HEK293 (cell line): ENCODE data around the gene CEP112.

Experiments used
- HOXA7 ChIP-seq: sonication (generic); formaldehyde crosslinking; IDR thresholded peaks from 2 replicates; pipeline ENCODE4 v1.8.1; 2022; ENCODE audit warnings: missing genetic modification reagents, borderline replicate concordance
- ZNF629 ChIP-seq: fragments of 450-650 bp; formaldehyde crosslinking; IDR thresholded peaks from 2 replicates; pipeline ENCODE4 v1.5.1; 2017; ENCODE audit warnings: missing biosample characterization, missing genetic modification characterization
- TF ChIP-seq, protein P1 (sequence below): fragments of 450-650 bp; formaldehyde crosslinking; IDR thresholded peaks from 2 replicates; pipeline ENCODE4 v1.5.1; 2016; ENCODE audit warnings: missing biosample characterization, missing genetic modification characterization
- TF ChIP-seq, protein P2 (sequence below): fragments of 450-650 bp; IDR thresholded peaks from 2 replicates; pipeline ENCODE4 v1.5.1; 2018; ENCODE audit warnings: missing biosample characterization, mild to moderate bottlenecking, missing genetic modification characterization

- TF ChIP-seq, protein P1, sequence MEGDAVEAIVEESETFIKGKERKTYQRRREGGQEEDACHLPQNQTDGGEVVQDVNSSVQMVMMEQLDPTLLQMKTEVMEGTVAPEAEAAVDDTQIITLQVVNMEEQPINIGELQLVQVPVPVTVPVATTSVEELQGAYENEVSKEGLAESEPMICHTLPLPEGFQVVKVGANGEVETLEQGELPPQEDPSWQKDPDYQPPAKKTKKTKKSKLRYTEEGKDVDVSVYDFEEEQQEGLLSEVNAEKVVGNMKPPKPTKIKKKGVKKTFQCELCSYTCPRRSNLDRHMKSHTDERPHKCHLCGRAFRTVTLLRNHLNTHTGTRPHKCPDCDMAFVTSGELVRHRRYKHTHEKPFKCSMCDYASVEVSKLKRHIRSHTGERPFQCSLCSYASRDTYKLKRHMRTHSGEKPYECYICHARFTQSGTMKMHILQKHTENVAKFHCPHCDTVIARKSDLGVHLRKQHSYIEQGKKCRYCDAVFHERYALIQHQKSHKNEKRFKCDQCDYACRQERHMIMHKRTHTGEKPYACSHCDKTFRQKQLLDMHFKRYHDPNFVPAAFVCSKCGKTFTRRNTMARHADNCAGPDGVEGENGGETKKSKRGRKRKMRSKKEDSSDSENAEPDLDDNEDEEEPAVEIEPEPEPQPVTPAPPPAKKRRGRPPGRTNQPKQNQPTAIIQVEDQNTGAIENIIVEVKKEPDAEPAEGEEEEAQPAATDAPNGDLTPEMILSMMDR (tag by site-specific recombination) = no peak
- TF ChIP-seq HOXA7 (no peak), ZNF629 (tag by site-specific recombination) (no peak)
- TF ChIP-seq, protein P2, sequence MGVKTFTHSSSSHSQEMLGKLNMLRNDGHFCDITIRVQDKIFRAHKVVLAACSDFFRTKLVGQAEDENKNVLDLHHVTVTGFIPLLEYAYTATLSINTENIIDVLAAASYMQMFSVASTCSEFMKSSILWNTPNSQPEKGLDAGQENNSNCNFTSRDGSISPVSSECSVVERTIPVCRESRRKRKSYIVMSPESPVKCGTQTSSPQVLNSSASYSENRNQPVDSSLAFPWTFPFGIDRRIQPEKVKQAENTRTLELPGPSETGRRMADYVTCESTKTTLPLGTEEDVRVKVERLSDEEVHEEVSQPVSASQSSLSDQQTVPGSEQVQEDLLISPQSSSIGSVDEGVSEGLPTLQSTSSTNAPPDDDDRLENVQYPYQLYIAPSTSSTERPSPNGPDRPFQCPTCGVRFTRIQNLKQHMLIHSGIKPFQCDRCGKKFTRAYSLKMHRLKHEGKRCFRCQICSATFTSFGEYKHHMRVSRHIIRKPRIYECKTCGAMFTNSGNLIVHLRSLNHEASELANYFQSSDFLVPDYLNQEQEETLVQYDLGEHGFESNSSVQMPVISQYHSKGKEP (tag by site-specific recombination) = no peak
Observed at GRCh38 chr17:65601881-65602280, 590.1 kb downstream of the CEP112 start.
